GM06990 (cell line): ENCODE data around the gene BTBD17.

ENCODE experiments used
- DNase-seq: peaks from one replicate; pipeline ENCODE4 v3.0.0-alpha.2; 2011; ENCODE audit not compliant: insufficient read length; ENCODE audit errors: extremely low read depth
- H3K27me3 ChIP-seq: replicated peaks from 2 replicates; pipeline ENCODE4 v1.6.0; 2011; ENCODE audit warnings: low read length; ENCODE audit not compliant: control insufficient read depth, insufficient read depth
- H3K36me3 ChIP-seq: 2 replicates; pipeline ENCODE4 v1.5.1; 2011; ENCODE audit warnings: low read length; ENCODE audit not compliant: control insufficient read depth, insufficient read depth
- H3K4me3 ChIP-seq: replicated peaks from 2 replicates; pipeline ENCODE4 v1.5.1; 2011; ENCODE audit warnings: low read depth, mild to moderate bottlenecking, control low read depth, low read length
- CTCF ChIP-seq: IDR thresholded peaks from 2 replicates; pipeline ENCODE4 v1.5.1; 2011; ENCODE audit warnings: low read length, control low read depth, mild to moderate bottlenecking, inconsistent platforms; ENCODE audit not compliant: insufficient read depth, poor library complexity, severe bottlenecking

The BTBD17 gene

GRCh38 chr17:74340470-74341023 is 21.1 kb downstream of the BTBD17 start:
- TF ChIP-seq CTCF = no peak
- Histone ChIP-seq H3K36me3 (no peaks in the 10 kb centered on the region), H3K4me3 (no peak overlapping the region), H3K27me3 (no peaks in the 10 kb centered on the region; the same call in none of the 2 replicates)
- DNase-seq = no peak

- TF ChIP-seq CTCF = no peak
- H3K36me3 ChIP-seq = no peaks in the 10 kb centered on the region
- DNase-seq = no peak
- no peaks in the 10 kb centered on the region; the same call in none of the 2 replicates for H3K27me3 ChIP-seq
- H3K4me3 ChIP-seq = no peak overlapping the region
Observed at GRCh38 chr17:74339537-74340195, 22.0 kb downstream of the BTBD17 start.

GRCh38 chr17:74337834-74338500 is 23.7 kb downstream of the BTBD17 start:
- TF ChIP-seq CTCF = no peak
- H3K27me3 ChIP-seq = no peaks in the 10 kb centered on the region; the same call in none of the 2 replicates
- no peak overlapping the region for H3K4me3 ChIP-seq
- no peaks in the 10 kb centered on the region for H3K36me3 ChIP-seq
- DNase-seq = no peak

GRCh38 chr17:74336307-74336706 is 25.4 kb downstream of the BTBD17 start:
- Histone ChIP-seq H3K27me3 (no peaks in the 10 kb centered on the region; the same call in 1 of the 2 replicates), H3K36me3 (no peaks in the 10 kb centered on the region), H3K4me3 (no peak overlapping the region)
- no peak for DNase-seq
- no peak for TF ChIP-seq CTCF

- DNase-seq = no peak
- Histone ChIP-seq H3K27me3 (no peaks in the 10 kb centered on the region; the same call in 1 of the 2 replicates), H3K4me3 (no peak overlapping the region), H3K36me3 (no peaks in the 10 kb centered on the region)
- no peak for TF ChIP-seq CTCF
Observed at GRCh38 chr17:74335529-74336062, 26.1 kb downstream of the BTBD17 start.
